NCI-H226 (cell line): Measurements from ENCODE around the gene HSD17B1.
A peak's percentile ranks its signal among the peaks of the same experiment; 100 is the strongest.

Experiments
- DNase-seq: peaks from one replicate; pipeline ENCODE4 v3.0.0-alpha.2; 2015

HSD17B1 gene

DNA sequence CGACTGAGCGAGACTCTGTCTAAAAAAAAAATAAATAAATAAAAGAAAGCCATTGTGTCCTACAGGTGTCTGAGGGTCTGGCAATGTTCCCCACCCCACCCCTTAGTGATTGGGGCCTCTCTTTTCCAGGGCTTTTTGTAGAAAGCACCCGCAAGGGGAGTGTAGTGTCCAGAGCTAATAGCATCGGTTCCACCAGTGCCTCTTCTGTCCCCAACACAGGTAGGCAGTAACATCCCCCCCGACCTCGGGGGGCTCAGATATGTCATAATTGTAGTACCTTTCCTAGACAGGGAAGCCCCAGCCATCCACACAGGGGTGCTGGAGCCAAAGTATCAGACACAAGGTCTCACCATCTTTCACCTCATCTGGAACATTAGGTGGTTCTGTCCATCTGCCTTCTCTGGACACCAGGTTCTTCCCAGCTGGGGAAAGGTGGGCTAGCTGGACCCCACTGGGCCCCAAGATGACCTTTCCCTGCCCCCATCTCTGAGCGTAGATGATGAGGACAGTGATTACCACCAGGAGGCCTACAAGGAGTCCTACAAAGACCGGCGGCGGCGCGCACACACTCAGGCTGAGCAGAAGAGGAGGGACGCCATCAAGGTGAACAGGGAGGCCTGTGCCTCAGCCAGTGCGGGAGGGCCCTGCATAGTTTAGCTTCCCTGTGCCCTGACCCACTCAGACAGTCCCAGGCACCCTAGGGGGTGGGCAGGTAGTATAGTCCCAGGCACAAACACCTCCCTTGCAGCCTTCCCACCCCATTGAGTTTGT is 15.8 kb downstream of the HSD17B1 start:
- no peak for DNase-seq

DNA sequence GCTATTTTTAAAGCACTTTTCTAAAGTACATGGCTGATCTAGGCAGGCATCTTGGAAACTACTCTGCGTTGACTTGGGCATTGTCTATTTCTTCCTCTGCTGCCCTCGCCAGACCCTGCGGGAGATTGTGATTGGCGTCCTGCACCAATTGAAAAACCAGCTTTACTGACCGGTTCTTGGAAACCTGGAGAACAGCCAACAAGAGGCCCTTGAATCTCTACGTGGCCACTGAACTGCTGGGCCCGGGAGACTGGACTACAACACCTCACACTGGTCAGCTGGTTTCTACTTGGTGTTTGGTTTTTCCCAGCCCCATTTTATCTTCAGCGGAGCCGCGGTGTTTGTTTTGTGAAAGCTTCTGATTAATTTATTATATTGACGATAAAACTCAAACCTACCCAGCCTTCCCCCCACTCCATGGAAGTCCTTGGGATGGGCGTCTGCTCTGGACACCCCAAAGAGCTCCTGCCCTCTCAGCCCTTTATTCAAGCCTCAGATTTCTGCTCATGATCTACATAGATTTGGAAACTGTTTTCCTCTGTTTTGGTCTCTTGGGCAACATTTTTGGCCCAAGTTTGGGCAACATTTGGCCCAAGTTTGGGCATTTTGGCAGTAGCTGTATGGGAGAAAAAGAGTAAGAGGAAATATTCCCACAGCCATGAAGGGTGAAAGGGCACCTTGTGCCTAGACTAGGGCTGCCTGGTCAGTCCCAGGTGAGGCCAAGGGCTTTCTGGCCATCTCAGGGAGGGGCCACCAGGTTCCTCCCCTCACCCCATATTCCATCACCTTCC is 18.9 kb downstream of the HSD17B1 start:
- DNase-seq: no peak

DNA sequence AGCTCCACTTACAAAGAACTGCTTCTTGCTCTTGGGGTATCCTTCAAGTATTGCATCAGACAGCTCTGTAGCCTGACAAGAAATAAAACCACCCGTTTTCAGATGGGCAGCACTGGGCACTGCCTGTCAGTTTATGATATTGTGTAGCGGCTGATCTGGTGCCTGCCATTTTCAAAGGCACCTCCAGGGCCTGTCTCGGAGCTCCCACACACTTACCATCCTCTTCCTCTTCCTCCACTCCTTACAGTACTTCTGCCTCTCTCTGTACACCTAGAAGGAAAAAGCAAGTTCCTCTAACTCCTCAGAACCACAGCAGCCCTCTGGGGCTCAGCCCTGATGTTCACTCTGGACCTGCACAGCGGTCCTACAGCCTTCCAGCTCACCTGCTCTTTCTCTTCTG is 20.4 kb downstream of the HSD17B1 start:
- no peak for DNase-seq

DNA sequence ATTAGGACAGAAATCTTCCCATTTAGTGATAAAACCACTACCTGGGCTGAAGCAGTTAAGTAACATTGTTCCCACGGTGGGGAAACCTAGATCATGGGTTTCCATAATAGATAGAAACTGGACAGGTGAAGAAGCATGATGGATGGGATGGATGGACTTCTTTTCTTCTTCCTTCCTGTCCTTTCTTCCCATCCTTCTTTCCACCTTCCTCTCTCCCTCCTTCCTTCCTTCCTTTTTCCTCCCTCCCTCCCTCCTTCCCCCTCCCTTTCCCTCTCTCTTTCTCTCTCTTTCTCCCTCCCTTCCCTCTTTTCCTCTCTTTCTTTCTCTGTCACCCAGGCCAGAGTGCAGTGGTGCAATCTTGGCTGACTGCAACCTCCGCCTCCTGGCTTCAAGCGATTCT is 21.7 kb downstream of the HSD17B1 start:
- no peak for DNase-seq

DNA sequence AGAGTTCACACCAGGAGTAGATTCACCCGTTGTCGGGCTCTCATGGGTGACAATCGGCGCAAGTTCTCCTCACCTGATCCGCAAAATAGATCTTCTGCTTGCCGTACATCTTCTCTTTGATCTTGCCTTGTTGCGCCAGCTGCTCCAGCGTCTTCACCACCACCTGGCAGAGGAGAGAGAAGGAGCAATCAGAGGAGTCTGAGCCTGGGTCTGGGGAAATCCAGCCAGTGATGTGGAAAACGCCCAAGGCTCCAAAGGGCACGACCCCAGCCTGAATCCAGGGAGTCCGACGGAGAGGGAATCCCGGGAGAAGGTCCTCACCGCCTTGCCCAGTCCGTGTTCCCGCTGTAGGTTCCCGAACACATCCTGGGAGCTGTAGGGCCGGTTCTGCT is 24.4 kb downstream of the HSD17B1 start:
- no peak for DNase-seq

DNA sequence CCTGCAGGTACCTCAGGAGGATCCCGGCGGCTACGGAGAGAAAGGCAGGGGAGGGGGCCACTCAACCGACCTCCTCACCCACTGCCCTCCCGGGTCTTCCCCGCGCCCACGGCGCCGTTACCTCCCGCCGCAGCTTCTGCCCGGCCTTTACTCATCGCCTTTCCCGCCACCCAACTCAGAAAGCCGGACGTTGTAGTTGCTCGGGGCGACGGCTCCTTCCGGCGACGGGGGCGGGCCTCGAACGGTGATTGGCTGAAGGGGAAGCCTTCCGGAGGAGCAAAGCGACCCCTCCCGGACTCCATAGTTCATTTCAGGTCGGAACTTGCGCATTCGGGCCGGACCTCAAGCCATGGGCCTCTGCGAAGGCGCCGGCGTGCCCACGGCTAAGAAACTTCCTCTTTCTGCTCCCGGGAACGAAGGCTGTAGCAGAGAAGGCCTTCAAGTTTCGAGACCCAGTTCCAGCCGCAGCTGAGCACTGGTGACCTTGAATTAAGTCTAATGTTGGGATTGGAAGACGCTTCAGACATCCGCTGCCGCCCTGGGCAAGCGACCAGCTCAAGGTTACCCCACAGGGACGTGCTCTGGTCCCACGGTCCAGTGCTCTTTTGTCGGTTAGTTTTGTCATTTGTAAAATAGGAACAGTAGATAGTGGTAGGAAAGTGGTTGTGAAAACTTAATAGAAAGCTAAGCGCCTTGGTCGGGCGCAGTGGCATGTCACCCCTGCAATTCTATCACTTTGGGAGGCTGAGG is 25.0 kb downstream of the HSD17B1 start, which contains the start of gene PSMC3IP:
Gene PSMC3IP (minus strand): TSS at position 198 of the 750 bp plus-strand sequence. CDS start 43 bp downstream, at position 155.
- DNase-seq: peak; percentile 93

DNA sequence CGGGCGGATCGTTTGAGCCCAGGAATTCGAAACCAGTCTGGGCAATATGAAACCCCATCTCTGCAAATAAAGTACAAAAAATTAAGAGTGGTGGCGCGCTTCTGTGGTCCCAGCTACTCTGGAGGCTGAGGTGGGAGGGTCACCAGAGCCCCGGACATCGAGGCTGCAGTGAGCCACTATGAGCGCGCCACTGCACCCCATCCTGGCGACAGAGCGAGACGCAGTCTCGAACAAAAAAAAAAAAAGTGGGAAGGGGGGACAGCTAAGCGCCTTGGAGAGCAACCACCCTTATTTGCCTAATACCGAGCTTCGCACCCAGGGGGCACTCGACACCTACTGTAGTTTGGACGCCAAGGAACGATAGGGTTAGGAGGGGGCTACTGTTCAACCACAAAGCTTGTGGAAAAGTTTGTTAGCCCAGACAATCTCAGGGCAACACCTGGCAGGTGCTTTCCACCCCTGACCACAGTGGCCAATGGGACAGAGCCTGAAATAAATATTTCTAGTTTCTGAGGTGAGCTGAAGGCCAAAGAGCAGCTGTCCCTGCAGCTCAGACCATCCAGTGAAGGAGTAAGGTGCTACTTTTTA is 25.7 kb downstream of the HSD17B1 start:
- DNase-seq: peak; percentile 29

DNA sequence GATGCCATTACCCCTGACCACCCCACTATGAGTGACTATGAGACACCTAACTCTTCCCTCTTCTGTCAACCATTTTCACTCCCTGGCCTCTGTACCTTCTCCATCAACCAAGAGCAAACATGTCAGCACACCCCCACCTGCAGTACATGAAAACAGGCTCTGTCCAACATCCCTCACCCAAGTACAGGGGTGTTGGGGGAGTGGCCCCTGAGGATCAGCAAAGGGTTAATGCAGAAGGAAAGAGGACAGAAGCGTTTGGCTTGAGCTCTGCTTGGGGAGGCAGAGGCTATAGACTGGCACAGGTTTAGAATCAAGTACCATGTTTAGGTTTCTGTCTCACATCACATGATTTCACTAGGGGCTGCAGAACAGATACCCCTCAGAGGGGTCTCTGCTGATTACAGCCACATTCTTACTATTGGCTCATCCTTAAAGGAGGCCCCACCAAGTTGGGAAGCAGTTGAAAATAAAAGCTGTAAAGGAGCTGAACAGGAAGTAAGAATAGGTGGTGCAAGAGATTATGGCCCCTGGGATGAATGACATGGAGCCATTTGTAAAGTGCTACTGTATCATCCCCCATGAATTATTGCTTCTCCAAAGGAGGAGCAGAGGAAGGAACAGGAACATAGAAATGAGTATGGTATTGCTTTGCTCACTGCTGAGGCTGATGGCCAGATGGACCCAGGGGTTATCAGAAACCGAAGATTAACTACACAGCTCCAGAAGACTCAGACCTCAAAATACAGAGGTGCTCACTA is 27.2 kb downstream of the HSD17B1 start:
- no peak for DNase-seq

DNA sequence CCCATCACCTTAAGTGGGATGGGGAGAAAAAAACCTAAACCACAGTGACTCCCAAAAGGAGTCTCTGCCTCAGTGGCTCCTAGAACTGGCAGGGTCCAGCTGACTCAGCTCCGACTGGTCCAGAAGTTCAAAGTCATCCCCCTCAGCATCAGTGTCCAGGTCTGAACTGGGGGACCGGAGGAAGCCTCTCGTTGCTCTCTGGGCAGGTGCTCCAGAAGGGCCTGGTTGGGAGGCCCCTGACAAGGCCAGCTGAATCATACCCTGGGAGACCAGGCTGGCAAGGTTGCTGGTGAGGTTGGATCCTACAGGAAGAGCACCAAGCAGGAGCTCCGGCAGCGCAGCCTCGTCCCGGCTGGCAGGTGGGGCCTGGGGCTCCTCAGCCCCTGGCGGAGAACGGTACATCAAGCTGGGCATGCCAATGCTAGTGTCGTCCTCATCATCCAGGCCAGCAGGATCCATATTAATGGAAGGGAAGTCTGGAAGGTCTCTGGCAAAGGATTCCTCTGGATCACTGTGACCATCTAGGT is 29.1 kb downstream of the HSD17B1 start:
- no peak for DNase-seq

DNA sequence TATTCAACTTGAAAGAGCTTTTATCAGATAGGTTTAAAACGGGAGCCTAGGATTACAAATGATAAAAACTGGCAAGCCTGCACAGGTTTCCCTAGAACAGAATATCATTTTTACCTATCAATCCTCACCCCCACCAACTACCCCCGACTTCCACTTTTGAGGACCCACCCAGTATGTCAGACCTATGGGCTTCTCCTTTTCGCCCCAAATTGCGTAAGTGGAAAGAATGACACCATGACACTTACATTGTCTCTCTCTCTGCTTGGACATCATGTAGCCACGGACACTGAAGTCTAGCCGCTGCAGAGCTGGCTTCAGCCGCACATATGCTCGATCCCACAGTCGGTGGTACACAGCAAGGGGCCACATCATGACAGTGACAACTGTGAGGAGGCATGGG is 32.2 kb downstream of the HSD17B1 start:
- no peak for DNase-seq

DNA sequence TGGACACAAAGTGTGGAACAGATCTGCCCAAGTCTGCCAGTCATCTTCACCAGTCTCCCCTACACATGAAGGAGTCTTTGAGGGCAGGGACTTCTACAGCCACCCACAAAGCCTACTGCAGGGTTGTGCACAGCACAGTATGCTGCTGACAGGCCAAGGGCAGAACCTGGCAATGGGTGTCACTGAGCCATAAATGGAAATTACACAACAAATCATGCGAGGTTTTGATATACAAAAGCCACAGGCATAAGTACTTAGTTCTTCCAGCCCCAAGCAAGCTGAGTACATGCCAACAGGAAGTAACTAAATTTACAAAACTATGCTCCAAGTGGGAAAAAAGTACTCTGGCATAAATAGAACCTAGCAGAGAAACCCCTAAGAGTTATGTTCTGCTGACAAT is 32.6 kb downstream of the HSD17B1 start:
- no peak for DNase-seq

DNA sequence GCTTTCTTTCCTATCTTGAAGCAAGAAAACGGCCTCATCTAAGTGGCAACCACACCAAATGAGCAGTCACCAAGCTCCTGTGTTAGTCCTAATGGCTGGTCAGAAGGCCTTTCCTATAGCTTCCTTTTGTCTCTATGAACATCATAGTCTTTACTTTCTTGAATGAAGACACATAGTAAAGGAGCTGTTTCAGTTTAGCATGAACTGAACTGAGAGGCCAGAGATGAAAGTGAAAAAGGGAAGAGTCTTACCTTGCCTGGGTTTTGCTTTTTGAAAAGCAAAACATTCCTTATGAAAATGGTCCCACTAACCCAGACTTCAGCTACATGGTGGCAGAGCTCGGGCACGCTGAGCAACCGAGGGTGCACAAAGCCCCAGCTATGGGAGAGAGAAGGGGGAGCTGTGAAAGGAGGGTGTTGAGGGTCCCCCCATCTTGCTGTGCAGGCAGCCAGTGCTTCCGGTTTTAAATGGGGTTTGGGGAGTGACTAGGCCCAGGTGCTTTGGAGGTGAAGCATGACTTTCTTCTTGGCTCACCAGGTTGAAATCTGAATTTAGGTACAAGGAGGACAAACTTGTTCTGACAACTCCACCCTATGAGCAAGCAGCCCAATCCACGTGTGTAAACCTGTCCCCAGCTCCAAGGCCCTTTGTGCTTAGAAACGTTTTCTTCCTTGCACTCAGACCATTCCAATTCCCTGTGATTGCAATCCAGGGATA is 33.9 kb downstream of the HSD17B1 start:
- no peak for DNase-seq

DNA sequence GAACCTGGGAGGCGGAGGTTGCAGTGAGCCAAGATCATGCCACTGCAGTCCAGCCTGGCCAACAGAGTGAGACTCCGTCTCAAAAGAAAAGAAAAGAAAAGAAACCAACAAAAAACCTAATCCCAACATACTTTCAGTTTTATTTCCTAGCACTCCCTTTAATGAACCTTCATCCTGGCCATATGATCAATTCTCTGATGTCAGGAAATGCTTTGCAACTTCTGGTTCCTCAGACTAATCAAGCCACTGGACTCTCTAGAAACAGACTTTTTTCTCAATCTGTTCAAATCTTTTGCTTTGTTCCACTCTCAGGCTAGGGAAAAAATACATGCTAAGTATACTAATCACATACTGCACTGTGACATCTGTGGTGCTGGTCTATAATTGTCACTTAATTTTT is 38.2 kb downstream of the HSD17B1 start:
- DNase-seq: no peak

DNA sequence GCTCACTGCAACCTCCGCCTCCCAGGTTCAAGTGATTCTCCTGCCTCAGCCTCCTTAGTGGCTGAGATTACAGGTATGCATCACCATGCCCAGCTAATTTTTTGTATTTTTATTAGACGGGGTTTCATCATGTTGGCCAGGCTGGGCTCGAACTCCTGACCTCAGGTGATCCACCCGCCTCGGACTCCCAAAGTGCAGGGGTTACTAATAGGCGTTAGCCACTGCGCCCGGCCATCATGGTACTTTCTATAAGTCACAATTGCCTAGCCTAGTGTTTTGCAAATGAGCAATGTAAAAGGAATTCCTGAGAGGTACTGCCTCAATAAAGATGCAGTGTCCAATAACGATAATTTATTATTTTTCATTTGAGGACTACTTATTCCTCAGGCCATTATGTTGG is 38.7 kb downstream of the HSD17B1 start:
- no peak for DNase-seq

DNA sequence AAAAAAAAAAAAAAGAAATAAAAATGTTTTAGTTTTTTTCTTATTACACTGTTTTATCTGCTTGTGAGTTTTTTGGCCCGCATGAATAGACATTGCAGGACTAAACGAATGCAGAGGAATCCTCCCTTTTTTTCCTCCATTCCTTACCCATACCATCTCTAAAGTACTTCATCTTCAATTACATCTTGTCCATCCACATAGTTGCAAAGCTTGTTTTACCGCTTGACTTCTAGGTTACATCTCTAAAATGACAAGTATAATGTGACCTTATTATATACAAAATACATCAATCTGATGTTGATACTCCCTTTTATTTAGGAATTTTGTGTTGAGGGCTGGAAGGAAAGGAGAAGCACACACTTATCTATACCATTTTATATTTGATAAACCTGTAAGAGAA is 43.7 kb downstream of the HSD17B1 start:
- DNase-seq: no peak

DNA sequence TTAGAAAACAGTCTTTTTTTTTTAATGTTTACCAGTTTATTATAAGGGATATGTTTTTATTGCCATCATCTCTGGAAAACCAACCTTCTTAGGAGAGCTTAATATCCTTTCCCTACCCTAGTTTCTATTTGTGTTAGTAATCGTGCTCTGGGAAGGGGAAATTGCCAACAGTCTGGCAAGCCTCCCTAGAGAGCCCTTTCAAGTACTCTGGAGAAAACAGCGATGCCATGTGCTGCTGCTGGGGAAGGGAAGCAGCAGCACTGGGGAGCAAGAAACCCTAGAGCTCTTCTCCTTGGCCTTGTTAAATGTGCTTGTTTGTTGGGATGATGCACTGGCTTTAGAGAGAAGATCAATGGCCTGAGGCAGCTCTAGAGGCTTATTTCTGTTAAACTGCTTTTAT is 46.2 kb downstream of the HSD17B1 start:
- DNase-seq: no peak

DNA sequence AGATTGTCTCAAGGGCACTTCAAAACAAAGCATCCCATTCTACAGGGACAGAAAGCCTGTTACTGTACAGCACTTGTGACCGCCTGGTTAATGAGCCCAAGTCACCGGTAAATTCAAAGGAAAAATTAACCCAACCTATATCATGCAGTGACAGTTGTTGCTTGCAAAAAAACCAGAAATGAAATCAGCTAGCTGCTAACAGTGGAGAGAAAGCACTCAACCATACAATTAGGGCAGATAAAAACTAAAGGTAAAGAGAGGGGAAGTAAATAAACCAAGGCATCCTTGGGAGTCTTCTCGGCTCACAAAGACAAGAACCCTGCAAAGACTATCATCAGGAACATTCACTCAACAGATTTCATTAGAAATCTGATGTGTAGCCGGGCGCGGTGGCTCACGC is 50.6 kb downstream of the HSD17B1 start:
- no peak for DNase-seq
